Measurements from ENCODE around the gene HK2.
"Not testable (repeated sequence)": the region's sequence is repeated elsewhere in the genome, so short reads cannot be mapped to it uniquely, and the experiment has no call there.

HK2 gene

GRCh38 chr2:74895001-74895400 is 61.1 kb downstream of the HK2 start:
- H3K27me3 ChIP-seq (ENCODE audit: insufficient read depth, poor library complexity, severe bottlenecking): no peaks in the 10 kb centered on the region
- TF ChIP-seq POLR2AphosphoS5 (IDR thresholded peaks at IDR 0.05; ENCODE audit: low read depth): no peak
- TF ChIP-seq, protein P1, sequence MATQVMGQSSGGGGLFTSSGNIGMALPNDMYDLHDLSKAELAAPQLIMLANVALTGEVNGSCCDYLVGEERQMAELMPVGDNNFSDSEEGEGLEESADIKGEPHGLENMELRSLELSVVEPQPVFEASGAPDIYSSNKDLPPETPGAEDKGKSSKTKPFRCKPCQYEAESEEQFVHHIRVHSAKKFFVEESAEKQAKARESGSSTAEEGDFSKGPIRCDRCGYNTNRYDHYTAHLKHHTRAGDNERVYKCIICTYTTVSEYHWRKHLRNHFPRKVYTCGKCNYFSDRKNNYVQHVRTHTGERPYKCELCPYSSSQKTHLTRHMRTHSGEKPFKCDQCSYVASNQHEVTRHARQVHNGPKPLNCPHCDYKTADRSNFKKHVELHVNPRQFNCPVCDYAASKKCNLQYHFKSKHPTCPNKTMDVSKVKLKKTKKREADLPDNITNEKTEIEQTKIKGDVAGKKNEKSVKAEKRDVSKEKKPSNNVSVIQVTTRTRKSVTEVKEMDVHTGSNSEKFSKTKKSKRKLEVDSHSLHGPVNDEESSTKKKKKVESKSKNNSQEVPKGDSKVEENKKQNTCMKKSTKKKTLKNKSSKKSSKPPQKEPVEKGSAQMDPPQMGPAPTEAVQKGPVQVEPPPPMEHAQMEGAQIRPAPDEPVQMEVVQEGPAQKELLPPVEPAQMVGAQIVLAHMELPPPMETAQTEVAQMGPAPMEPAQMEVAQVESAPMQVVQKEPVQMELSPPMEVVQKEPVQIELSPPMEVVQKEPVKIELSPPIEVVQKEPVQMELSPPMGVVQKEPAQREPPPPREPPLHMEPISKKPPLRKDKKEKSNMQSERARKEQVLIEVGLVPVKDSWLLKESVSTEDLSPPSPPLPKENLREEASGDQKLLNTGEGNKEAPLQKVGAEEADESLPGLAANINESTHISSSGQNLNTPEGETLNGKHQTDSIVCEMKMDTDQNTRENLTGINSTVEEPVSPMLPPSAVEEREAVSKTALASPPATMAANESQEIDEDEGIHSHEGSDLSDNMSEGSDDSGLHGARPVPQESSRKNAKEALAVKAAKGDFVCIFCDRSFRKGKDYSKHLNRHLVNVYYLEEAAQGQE (IDR thresholded peaks at IDR 0.05; ENCODE audit: insufficient replicate concordance, low read depth): no peak
- no peak for TF ChIP-seq SPI1 (IDR thresholded peaks at IDR 0.05; ENCODE audit: borderline replicate concordance, low read depth)
- TF ChIP-seq, protein P2, sequence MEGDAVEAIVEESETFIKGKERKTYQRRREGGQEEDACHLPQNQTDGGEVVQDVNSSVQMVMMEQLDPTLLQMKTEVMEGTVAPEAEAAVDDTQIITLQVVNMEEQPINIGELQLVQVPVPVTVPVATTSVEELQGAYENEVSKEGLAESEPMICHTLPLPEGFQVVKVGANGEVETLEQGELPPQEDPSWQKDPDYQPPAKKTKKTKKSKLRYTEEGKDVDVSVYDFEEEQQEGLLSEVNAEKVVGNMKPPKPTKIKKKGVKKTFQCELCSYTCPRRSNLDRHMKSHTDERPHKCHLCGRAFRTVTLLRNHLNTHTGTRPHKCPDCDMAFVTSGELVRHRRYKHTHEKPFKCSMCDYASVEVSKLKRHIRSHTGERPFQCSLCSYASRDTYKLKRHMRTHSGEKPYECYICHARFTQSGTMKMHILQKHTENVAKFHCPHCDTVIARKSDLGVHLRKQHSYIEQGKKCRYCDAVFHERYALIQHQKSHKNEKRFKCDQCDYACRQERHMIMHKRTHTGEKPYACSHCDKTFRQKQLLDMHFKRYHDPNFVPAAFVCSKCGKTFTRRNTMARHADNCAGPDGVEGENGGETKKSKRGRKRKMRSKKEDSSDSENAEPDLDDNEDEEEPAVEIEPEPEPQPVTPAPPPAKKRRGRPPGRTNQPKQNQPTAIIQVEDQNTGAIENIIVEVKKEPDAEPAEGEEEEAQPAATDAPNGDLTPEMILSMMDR (IDR thresholded peaks at IDR 0.05; ENCODE audit: insufficient read depth, low read length): no peak
- TF ChIP-seq GABPA (IDR thresholded peaks at IDR 0.05; ENCODE audit: low read depth): no peak
- no peak for DNase-seq (ENCODE audit: low read depth in 1 of 2, low spot score in 1 of 2)
- H3K4me3 ChIP-seq (replicated peaks; ENCODE audit: insufficient read depth, low read length): no peak overlapping the region
- no peak overlapping the region for H3K27ac ChIP-seq (replicated peaks)

DNA sequence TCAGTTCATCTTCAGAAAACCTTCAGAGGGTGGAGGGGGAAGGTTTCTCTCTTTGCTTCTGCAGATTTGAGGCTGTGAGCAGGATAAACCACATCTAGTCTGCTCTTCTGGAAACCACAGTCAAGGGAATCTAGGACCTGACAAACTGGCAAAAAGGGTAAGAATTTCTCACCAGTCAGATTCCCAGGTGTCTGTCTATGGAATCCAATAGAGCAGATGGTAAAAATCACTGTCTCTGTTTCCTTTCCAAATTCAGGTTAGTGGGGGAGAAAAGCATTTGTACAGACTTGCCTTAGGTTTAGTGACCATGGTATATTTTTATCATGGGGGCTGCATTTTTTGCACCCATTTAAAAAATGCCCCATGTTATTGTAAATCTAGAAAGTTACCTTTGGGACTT is 62.3 kb downstream of the HK2 start:
- no peak for DNase-seq (ENCODE audit: low read depth in 1 of 2, low spot score in 1 of 2)
- H3K4me3 ChIP-seq (replicated peaks; ENCODE audit: insufficient read depth, low read length): no peak overlapping the region
- no peaks in the 10 kb centered on the region for H3K27me3 ChIP-seq (ENCODE audit: insufficient read depth, poor library complexity, severe bottlenecking)
- H3K27ac ChIP-seq (replicated peaks): no peak overlapping the region
- TF ChIP-seq, protein P2 (IDR thresholded peaks at IDR 0.05; ENCODE audit: insufficient read depth, low read length): no peak
- TF ChIP-seq GABPA (IDR thresholded peaks at IDR 0.05; ENCODE audit: low read depth): no peak
- TF ChIP-seq, protein P1 (IDR thresholded peaks at IDR 0.05; ENCODE audit: insufficient replicate concordance, low read depth): no peak
- no peak for TF ChIP-seq SPI1 (IDR thresholded peaks at IDR 0.05; ENCODE audit: borderline replicate concordance, low read depth)
- no peak for TF ChIP-seq POLR2AphosphoS5 (IDR thresholded peaks at IDR 0.05; ENCODE audit: low read depth)

DNA sequence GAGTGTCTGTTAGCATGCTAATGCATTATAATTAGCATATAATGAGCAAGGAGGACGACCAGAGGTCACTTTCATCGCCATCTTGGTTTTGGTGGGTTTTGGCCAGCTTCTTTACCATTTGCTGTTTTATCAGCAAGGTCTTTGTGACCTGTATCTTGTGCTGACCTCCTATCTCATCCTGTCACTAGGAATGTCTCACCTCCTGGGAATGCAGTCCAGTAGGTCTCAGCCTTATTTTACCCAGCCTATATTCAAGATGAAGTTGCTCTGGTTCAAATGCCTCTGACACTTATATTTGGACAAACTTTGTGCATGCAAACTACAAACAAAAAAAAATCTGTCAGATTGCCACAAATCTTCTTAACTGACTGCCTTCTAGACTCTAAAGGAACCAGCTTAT is 66.3 kb downstream of the HK2 start:
- H3K27me3 ChIP-seq (ENCODE audit: insufficient read depth, poor library complexity, severe bottlenecking); H3K4me3 ChIP-seq (replicated peaks; ENCODE audit: insufficient read depth, low read length); DNase-seq (ENCODE audit: low read depth in 1 of 2, low spot score in 1 of 2); H3K27ac ChIP-seq (replicated peaks): not testable (repeated sequence)

DNA sequence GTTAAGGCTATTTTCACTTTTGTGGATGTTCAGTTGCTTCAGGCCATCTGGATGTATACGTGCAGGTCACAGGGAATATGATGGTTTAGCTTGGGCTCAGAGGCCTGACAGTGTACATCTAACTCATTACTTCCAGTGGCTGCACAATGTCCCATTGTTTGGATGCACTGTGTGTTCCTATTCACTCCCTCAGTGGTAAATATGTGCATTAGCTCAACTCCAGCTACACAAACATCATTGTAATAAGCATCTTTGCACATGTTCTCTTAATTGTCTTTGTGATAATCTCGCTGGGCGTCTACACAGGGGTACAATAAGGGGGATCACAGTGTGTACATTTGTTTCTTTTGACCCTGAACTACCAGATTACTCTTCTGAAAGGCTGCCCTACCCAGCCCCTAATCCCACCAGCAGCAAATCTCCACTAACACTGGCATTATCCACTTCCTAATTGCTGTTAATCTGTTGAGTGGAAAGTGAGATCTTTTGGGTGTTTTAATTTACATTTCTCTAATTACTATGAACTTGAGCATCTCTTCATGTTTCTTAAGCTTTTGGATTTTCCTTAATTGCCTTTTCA is 68.4 kb downstream of the HK2 start:
- Histone ChIP-seq H3K27me3 (ENCODE audit: insufficient read depth, poor library complexity, severe bottlenecking) (no peaks in the 10 kb centered on the region), H3K4me3 (replicated peaks; ENCODE audit: insufficient read depth, low read length) (no peak overlapping the region), H3K27ac (replicated peaks) (no peak overlapping the region)
- DNase-seq (ENCODE audit: low read depth in 1 of 2, low spot score in 1 of 2): no peak
- TF ChIP-seq POLR2AphosphoS5 (IDR thresholded peaks at IDR 0.05; ENCODE audit: low read depth): no peak
- no peak for TF ChIP-seq SPI1 (IDR thresholded peaks at IDR 0.05; ENCODE audit: borderline replicate concordance, low read depth)
- TF ChIP-seq, protein P1 (IDR thresholded peaks at IDR 0.05; ENCODE audit: insufficient replicate concordance, low read depth): no peak
- no peak for TF ChIP-seq GABPA (IDR thresholded peaks at IDR 0.05; ENCODE audit: low read depth)
- TF ChIP-seq, protein P2 (IDR thresholded peaks at IDR 0.05; ENCODE audit: insufficient read depth, low read length): no peak
